GM18873 (cell line): Measurements from ENCODE around the gene OR10J5.
"Not testable (repeated sequence)": the region's sequence is repeated elsewhere in the genome, so short reads cannot be mapped to it uniquely, and the experiment has no call there.

Experiments
- ATAC-seq: cut with Tn5 transposase; IDR thresholded peaks from one replicate; pipeline ENCODE4 v1.9.1; 2021; ENCODE audit warnings: mild to moderate bottlenecking, moderate library complexity, moderate number of reproducible peaks; ENCODE audit not compliant: unreplicated experiment, low FRiP score

The OR10J5 gene

DNA sequence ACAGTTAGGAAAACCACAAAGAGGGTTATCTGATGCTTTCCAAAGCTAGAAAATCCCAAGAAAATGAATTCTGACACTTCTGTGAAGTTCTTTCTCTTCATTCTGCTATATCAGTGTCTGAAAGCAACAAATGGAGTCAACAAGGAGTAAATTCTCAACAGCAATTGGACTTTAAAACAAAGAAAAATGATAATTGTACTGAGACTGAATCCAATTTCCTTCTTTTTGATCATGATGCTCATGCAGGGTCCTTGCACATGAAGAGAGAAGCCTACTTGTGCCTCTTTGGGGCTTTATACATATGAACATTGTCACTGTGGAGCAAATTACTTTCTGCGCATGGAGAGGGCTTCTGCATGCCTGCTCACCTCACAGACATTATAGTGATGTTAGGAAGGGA is at the start of gene OR10J5:
Gene OR10J5, minus strand, starts transcription at position 101 of the 400 bp plus-strand sequence. Its CDS starts 0 bp downstream, at position 101.
- no peak for ATAC-seq

DNA sequence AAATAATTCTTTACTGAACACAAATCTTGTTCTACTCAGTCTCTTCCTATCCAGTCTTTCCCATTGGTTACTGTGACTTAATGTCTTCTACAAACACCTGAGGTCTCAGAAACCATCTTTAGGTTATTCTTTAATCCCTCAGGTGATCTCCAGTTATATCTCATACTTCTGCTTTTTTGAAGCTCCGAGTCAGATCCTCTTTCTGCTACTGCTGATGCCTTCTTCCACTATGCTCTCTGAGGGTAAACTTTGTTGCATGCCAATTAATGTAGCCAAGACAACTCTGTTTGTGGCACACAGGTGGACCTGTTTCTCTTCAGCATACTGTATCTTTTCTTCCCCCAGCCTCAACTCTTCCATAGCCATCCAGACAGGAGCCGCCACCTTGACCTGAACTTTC is 48.7 kb upstream of the OR10J5 start:
- ATAC-seq, result no peak

GRCh38 chr1:159581422-159581821 is 45.6 kb upstream of the OR10J5 start:
- ATAC-seq, result no peak

GRCh38 chr1:159580340-159580739 is 44.5 kb upstream of the OR10J5 start:
- no peak for ATAC-seq

DNA sequence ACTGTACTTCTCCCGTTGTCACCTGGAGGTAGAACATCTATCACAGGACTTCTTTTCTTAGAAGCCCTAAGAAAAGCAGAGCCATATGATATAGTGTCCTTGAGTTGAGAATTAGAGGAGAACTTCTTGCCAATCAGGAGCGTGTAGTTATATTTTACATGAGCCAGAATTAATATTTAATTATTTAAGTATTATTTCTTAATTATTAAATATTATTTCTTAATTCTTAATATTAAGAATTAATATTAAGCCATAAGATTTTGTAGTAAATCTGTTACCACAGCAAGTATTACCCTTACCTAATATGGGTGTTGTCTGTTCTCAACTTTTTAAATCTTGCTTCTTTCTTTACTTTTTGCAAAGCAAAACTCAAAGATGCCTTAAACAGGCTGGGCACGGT is 41.6 kb upstream of the OR10J5 start:
- ATAC-seq, result no peak

GRCh38 chr1:159562680-159563079 is 26.9 kb upstream of the OR10J5 start:
- no peak for ATAC-seq

- ATAC-seq, result no peak
These were observed 25.7 kb upstream of the OR10J5 start for GRCh38 chr1:159561497-159561896.

DNA sequence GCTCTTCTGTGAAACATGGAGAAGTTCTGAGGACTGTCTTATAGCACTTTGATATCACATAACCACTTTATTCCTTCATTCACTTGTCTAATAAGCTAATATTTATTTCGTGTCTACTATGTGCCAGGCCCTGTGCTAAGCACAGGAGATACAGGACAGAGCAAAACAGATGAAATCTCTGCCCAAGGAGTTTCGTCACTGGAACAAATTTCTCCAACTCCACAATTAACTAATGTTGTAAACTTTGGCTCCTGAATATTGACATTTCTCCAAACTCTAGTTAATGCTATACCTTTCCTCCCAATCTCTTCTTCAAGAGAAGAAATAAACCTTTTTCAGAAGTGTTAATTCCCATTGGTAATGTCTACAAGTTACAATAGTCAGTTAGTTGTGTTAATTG is 24.8 kb upstream of the OR10J5 start:
- ATAC-seq, result no peak

GRCh38 chr1:159556931-159557369 is 21.1 kb upstream of the OR10J5 start:
- ATAC-seq, result no peak

GRCh38 chr1:159554696-159555095 is 18.9 kb upstream of the OR10J5 start:
- no peak for ATAC-seq

DNA sequence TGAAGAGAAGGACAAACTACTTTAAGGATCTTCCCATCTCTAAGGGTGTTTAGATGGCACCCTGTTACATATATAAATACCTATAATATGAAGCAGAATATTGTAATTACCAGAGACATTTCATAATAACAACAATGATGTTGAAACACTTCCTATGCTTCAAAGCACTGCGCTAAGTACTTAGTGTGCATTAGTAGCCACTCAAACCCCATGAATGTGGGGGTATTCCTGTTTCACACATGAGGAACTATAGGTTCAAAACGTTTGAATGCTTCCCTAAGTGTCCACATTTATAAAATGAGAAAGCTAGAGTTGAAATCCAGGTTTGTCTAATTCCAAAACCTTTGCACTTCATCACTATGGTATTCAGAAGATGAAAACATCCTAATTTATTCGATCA is 18.5 kb upstream of the OR10J5 start:
- ATAC-seq, result no peak

- ATAC-seq, result no peak
These were observed 12.3 kb upstream of the OR10J5 start for GRCh38 chr1:159548126-159548525.

DNA sequence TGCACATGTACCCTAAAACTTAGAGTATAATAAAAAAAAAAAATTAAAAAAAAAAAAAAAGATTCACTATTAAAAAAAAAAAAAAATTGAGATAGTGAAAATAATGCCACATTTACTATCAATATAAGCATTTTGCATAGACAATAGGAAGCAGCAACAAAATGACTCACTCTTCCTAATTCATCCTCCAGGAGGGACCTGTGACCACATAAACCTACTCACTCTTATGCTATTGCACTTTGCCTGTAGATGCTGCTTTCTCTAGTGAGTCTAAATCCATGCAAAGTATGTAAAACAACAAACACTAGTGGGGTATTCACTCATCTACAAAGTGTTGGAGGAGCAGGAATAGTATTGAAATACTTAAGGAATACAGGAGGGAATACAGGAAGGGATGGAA is 2.9 kb downstream of the OR10J5 start:
- ATAC-seq, result no peak

DNA sequence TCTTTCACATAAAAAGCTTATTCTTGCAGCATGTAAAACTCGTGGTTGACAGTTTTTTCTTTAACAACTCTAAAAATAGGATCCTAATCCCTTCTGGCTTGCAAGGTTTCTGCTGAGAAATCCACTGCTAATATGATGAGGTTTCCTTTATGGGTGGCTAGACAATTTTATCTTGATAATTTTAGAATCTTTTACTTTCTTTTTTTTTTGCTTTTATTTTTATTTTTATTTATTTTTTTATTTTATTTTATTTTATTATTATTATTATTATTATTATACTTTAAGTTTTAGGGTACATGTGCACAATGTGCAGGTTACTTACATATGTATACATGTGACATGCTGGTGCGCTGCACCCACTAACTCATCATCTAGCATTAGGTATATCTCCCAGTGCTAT is 11.0 kb downstream of the OR10J5 start:
- ATAC-seq, result not testable (repeated sequence)

GRCh38 chr1:159510229-159510541 is 25.6 kb downstream of the OR10J5 start:
- ATAC-seq, result no peak

- no peak for ATAC-seq
These were observed 26.2 kb downstream of the OR10J5 start for GRCh38 chr1:159509440-159510228.

DNA sequence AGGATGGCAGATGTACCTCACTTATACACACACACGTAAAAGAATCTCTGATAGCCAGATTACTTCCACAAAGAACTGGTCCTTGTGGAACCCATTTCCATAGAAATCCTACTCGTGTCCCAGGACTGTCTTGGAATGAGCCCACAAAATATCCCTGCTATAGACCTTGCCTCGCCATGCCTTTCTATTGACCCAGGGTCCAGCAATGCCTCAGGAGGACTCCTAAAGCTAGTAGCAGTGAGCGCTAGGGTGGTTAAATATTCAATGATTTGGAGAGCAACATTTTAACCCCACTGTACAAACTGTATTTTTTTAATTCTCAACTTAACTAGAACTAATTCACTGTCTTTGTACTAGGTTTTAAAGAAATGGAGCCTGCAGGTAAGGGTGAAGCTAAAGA is 26.9 kb downstream of the OR10J5 start:
- no peak for ATAC-seq

DNA sequence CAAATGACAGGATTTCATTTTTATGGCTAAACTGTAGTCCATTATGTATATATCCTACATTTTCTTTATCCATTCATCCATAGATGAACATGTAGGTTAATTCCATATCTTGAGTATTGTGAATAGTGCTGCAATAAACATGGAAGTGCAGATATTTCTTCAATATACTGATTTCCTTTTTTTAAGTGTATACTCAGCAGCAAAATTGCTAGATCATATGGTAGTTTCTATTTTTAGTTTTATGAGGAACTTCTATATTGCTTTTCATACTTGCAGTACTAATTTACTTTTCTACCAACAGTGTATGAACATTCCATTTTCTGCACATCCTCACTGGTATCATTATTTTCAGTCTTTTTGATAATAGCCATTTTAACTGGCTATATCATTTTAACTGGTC is 30.1 kb downstream of the OR10J5 start:
- no peak for ATAC-seq

DNA sequence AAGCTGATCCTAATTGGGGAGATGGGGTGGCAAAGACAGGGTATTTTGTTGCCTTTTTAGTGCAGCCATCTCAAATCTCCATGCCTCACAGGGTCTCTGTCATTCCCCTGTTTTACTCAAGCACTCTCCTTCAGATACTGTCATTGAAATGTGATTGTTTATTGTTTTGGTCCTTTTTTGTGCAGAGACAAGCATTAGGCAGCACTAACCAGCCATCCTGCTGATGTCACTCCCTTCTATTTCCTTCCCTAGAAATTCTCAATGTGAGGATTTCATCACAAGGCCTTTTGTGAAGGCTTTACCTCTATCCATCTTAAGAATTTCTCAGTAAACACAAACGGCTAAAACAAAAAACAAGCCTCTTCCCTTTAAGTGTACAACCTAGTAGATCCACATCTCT is 34.7 kb downstream of the OR10J5 start:
- no peak for ATAC-seq

GRCh38 chr1:159494513-159495210 is 41.1 kb downstream of the OR10J5 start:
- not testable (repeated sequence) for ATAC-seq

DNA sequence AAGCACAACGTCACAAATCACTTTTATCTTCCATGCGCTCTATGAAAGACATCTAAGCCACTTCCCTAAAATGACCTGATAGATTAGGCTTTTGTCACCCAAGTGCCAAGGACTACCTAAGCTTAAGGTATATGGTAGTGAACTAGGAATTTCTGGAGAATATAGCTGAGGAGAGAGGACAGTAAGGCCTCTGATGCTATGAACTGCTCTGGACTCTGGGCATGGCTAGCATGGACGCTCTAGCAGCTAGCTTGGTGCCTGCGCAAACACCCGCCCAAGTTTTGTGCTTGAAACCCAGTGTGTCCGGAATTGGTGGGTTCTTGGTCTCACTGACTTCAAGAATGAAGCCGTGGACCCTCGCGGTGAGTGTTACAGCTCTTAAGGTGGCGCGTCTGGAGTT is 42.5 kb downstream of the OR10J5 start:
- ATAC-seq, result no peak
